A549 (cell line): ENCODE results near the gene SGPL1. TPM values are rescaled to one million over a fixed set of nuclear protein-coding genes. Genes with fewer than 3 reads are reported as not detected.

Experiments
- ATAC-seq, 2 experiments: fragments of 200-7000 bp in 1 of 2; fragments of >200 bp in 1 of 2; cut with Nextera tagmentation in 1 of 2; cut with Tn5 transposase in 1 of 2; 3 replicates each; pipeline versions ENCODE4 v1.8.0 to v1.9.1; 2018 to 2020; ENCODE audit warnings: mild to moderate bottlenecking in 1 of 2, moderate library complexity in 1 of 2
- CTCF ChIA-PET: fragments of 300-600 bp; sonication (Branson Sonifier 250); formaldehyde crosslinking; extraction: SDS; loops from one replicate; lab custom pipeline; 2021; ENCODE audit warnings: antibody characterized with exemption, inconsistent platforms; lab: Yijun Ruan, JAX
- POLR2A ChIA-PET: fragments of 350-600 bp; formaldehyde crosslinking; extraction: SDS; loops from one replicate; lab custom pipeline; 2021; ENCODE audit warnings: antibody characterized with exemption, inconsistent platforms; lab: Yijun Ruan, JAX
- DNase-seq, 2 experiments: peaks; one replicate each; pipeline versions ENCODE4 v3.0.0 to v3.0.0-alpha.2; 2011 to 2016; ENCODE audit warnings: low read depth in 1 of 2, low spot score in 1 of 2
- FAIRE-seq: peaks from 2 replicates; lab custom pipeline; 2011; peaks lifted over from hg19 to GRCh38; lab: Jason Lieb, UNC
- H3K27ac ChIP-seq, 2 experiments: fragments of >200 bp; sonication (Bioruptor Twin); formaldehyde crosslinking; 3 replicates each; pipeline ENCODE4 v1.5.1; 2016 to 2017
- H3K4me1 ChIP-seq: fragments of >200 bp; sonication (Bioruptor Twin); formaldehyde crosslinking; 3 replicates; pipeline ENCODE4 v1.6.1; 2016
- H3K4me2 ChIP-seq: fragments of >200 bp; sonication (Bioruptor Twin); formaldehyde crosslinking; 3 replicates; pipeline ENCODE4 v1.6.1; 2016
- H3K4me3 ChIP-seq: fragments of >200 bp; sonication (Bioruptor Twin); formaldehyde crosslinking; 3 replicates; pipeline ENCODE4 v1.5.1; 2016
- H3K9me3 ChIP-seq: fragments of >200 bp; sonication (Bioruptor Twin); formaldehyde crosslinking; 3 replicates; pipeline ENCODE4 v1.6.1; 2016
- ATOH8 ChIP-seq: fragments of 250-450 bp; sonication (Bioruptor Pico); IDR thresholded peaks from 2 replicates; pipeline ENCODE4 v1.5.0; 2020; ENCODE audit warnings: low read depth, mild to moderate bottlenecking, moderate library complexity
- CBX2 ChIP-seq: fragments of 200-600 bp; sonication (generic); IDR thresholded peaks from 2 replicates; pipeline ENCODE4 v1.6.1; 2016; ENCODE audit warnings: low read depth, mild to moderate bottlenecking, borderline replicate concordance
- CBX8 ChIP-seq: fragments of 200-600 bp; sonication (generic); IDR thresholded peaks from 2 replicates; pipeline ENCODE4 v1.6.1; 2016
- CEBPB ChIP-seq, 2 experiments: fragments of >200 bp in 1 of 2; sonication (Bioruptor Twin) in 1 of 2; formaldehyde crosslinking in 1 of 2; IDR thresholded peaks; 2 replicates each; pipeline ENCODE4 v1.6.1; 2012 to 2016
- CHD2 ChIP-seq: fragments of 150-350 bp; IDR thresholded peaks from 2 replicates; pipeline ENCODE4 v1.6.1; 2014; ENCODE audit warnings: low read length; ENCODE audit not compliant: partially characterized antibody
- E2F6 ChIP-seq: IDR thresholded peaks from 2 replicates; pipeline ENCODE4 v1.6.1; 2012; ENCODE audit warnings: low read depth, borderline replicate concordance
- EHF ChIP-seq: fragments of 250-450 bp; sonication (Bioruptor Pico); IDR thresholded peaks from 2 replicates; pipeline ENCODE4 v1.5.0; 2020; ENCODE audit warnings: mild to moderate bottlenecking
- EHMT2 ChIP-seq: fragments of 200-600 bp; sonication (generic); IDR thresholded peaks from 2 replicates; pipeline ENCODE4 v1.6.1; 2016; ENCODE audit warnings: antibody characterized with exemption, low read depth, mild to moderate bottlenecking, moderate library complexity
- EP300 ChIP-seq, 2 experiments: fragments of >200 bp; sonication (Bioruptor Twin); formaldehyde crosslinking; IDR thresholded peaks; 2 replicates in 1 of 2; 3 replicates in 1 of 2; pipeline ENCODE4 v1.6.1; 2016 to 2017
- ESRRA ChIP-seq: fragments of 150-350 bp; IDR thresholded peaks from 2 replicates; pipeline ENCODE4 v1.6.1; 2014; ENCODE audit warnings: mild to moderate bottlenecking, low read length, borderline replicate concordance
- FOXS1 ChIP-seq: fragments of 250-450 bp; sonication (Bioruptor Pico); IDR thresholded peaks from 2 replicates; pipeline ENCODE4 v1.5.0; 2020; ENCODE audit warnings: mild to moderate bottlenecking, moderate library complexity
- HDAC2 ChIP-seq: fragments of 200-600 bp; sonication (generic); IDR thresholded peaks from 2 replicates; pipeline ENCODE4 v1.6.1; 2016
- KDM1A ChIP-seq: fragments of 200-600 bp; sonication (generic); IDR thresholded peaks from 2 replicates; pipeline ENCODE4 v1.6.1; 2016; ENCODE audit warnings: low read depth, mild to moderate bottlenecking
- KDM5A ChIP-seq: fragments of 200-600 bp; sonication (generic); IDR thresholded peaks from 2 replicates; pipeline ENCODE4 v1.6.1; 2016; ENCODE audit warnings: antibody characterized with exemption, mild to moderate bottlenecking
- PHF8 ChIP-seq: fragments of 200-600 bp; sonication (generic); IDR thresholded peaks from 2 replicates; pipeline ENCODE4 v1.6.1; 2016; ENCODE audit warnings: low read depth, mild to moderate bottlenecking, antibody characterized with exemption, moderate library complexity, borderline replicate concordance
- POLR2A ChIP-seq: IDR thresholded peaks from 2 replicates; pipeline ENCODE4 v1.6.1; 2012; ENCODE audit warnings: mild to moderate bottlenecking, low read length
- RAD21 ChIP-seq, 2 experiments: fragments of >200 bp in 1 of 2; sonication (Bioruptor Twin) in 1 of 2; formaldehyde crosslinking in 1 of 2; IDR thresholded peaks in 1 of 2; conservative IDR thresholded peaks in 1 of 2; 2 replicates in 1 of 2; 3 replicates in 1 of 2; pipeline ENCODE4 v1.6.1; 2012 to 2018; ENCODE audit warnings: inconsistent platforms in 1 of 2
- RCOR1 ChIP-seq: fragments of 150-350 bp; IDR thresholded peaks from 2 replicates; pipeline ENCODE4 v1.6.1; 2014; ENCODE audit warnings: antibody characterized with exemption, low read length, low read depth
- REST ChIP-seq: fragments of 200-600 bp; sonication (generic); IDR thresholded peaks from 2 replicates; pipeline ENCODE4 v1.6.1; 2016; ENCODE audit warnings: antibody characterized with exemption, mild to moderate bottlenecking, moderate library complexity
- SMC3 ChIP-seq: fragments of >200 bp; sonication (Bioruptor Twin); formaldehyde crosslinking; IDR thresholded peaks from 3 replicates; pipeline ENCODE4 v1.6.1; 2018; ENCODE audit warnings: inconsistent platforms
- SREBF2 ChIP-seq: fragments of 450-650 bp; IDR thresholded peaks from 2 replicates; pipeline ENCODE4 v1.6.1; 2014; ENCODE audit warnings: mild to moderate bottlenecking, moderate library complexity
- TFCP2L1 ChIP-seq: fragments of 250-450 bp; sonication (Bioruptor Pico); IDR thresholded peaks from 2 replicates; pipeline ENCODE4 v1.5.0; 2021; ENCODE audit warnings: mild to moderate bottlenecking
- ZFP36 ChIP-seq: fragments of 450-650 bp; IDR thresholded peaks from 2 replicates; pipeline ENCODE4 v1.6.1; 2014; ENCODE audit warnings: borderline replicate concordance; ENCODE audit not compliant: partially characterized antibody
- ZNF302 ChIP-seq: fragments of 250-450 bp; sonication (Bioruptor Pico); IDR thresholded peaks from 2 replicates; pipeline ENCODE4 v1.9.0; 2021; ENCODE audit warnings: inconsistent platforms, mild to moderate bottlenecking, moderate library complexity
- WGBS: methylation state at CpG from one replicate; pipeline ENCODE4 v1.1.6; 2017; ENCODE audit errors: missing lambda C conversion rate; 5-methylcytosine and 5-hydroxymethylcytosine counted together
- polyA plus RNA-seq, 4 experiments: library from polyadenylated mRNA; depleted of rRNA in 3 of 4; stranded (reverse); fragments of >200 nt; fragmentation: RNase III in 1 of 4; extraction: RNeasy Plus Mini Kit Qiagen cat#74134 plus additional on column Dnase treatment in 1 of 4; gene quantifications; 2 replicates in 3 of 4; 3 replicates in 1 of 4; pipeline ENCODE4 v1.2.3, GENCODE V29; 2011 to 2017
- TF ChIP-seq, protein P1 (sequence below): fragments of >200 bp; sonication (Bioruptor Twin); formaldehyde crosslinking; IDR thresholded peaks from 2 replicates; pipeline ENCODE4 v1.6.1; 2016
- TF ChIP-seq, protein P2 (sequence below): fragments of 250-450 bp; sonication (Bioruptor Pico); IDR thresholded peaks from 2 replicates; pipeline ENCODE4 v1.5.0; 2021; ENCODE audit warnings: mild to moderate bottlenecking, moderate library complexity, borderline replicate concordance
- TF ChIP-seq, protein P3 (sequence below): fragments of 150-350 bp; IDR thresholded peaks from 2 replicates; pipeline ENCODE4 v1.6.1; 2014; ENCODE audit warnings: low read depth, mild to moderate bottlenecking, low read length

The SGPL1 gene
- polyA plus RNA-seq, 2 of the 4 experiments (the other 2 are of a cell fraction) = 32.2 to 49.8 TPM

DNA sequence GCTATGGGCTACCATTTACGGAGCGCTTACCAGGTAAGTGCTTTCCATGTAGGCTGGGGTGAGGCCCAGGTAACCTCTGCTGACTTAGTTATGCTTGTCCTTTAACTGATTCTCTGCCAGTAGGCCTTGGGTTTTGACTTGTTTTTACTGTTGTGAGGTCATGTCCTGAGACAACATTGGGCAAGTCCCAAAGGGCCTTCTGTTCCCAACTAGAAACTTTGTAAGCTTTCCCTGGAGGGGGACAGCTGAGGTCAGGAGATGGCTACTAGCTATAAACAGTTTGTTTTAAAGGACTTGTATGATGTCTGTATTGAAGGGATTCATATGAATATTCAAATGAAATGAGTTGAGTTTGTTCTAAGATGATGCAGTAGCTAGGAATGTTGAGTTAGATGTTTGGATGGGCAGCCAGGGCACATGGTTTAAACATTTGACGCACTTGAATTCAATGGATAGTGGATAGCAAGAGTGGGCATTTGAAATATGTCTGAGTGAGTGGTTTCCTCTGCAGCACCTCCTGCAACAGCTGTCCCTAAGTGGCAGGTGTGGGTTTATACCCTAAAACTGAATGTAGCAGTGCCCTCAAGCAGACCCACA is 10.0 kb upstream of the SGPL1 start (continued):
- TF ChIP-seq HDAC2 = no peak
- no peak for TF ChIP-seq ATOH8
- TF ChIP-seq RAD21 (conservative IDR thresholded peaks at IDR 0.05 in 1 of 2, IDR thresholded peaks at IDR 0.05 in 1 of 2) = no peak

- no peaks in the 10 kb centered on the region for H3K9me3 ChIP-seq
- 100% methylated on average over 1 of the region's 1 CpG for WGBS
- H3K4me2 ChIP-seq = no peak overlapping the region
- ChIA-PET POLR2A (interaction anchor here (1.2 to 1.3 kb wide), 2 partner anchors 10 to 15 kb away, joined by 3 read pairs; no protein-coding TSS in a partner anchor), CTCF (interaction anchor here (0.6 to 1.8 kb wide), 5 partner anchors 10 to 346 kb away, joined by 3 to 5 read pairs (median 4); no protein-coding TSS in a partner anchor)
- H3K4me3 ChIP-seq = no peak overlapping the region
- DNase-seq = no peak
- H3K27ac ChIP-seq = no peak overlapping the region
- H3K4me1 ChIP-seq = peaks cover 5% of the 10 kb centered on the region; the same call in 1 of the 3 replicates
- ATAC-seq = no peak
- no peak for TF ChIP-seq ZFP36
- no peak for TF ChIP-seq TFCP2L1 (CRISPR knock-in tag)
- TF ChIP-seq POLR2A = no peak
- no peak for TF ChIP-seq ESRRA
- no peak for TF ChIP-seq EP300 (IDR thresholded peaks at IDR 0.05)
- TF ChIP-seq, protein P1, sequence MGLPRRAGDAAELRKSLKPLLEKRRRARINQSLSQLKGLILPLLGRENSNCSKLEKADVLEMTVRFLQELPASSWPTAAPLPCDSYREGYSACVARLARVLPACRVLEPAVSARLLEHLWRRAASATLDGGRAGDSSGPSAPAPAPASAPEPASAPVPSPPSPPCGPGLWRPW = no peak
- TF ChIP-seq KDM1A = no peak
- no peak for TF ChIP-seq ZNF302 (CRISPR knock-in tag)
- TF ChIP-seq EHF (CRISPR knock-in tag) = no peak
- TF ChIP-seq CHD2 = no peak
- no peak for TF ChIP-seq E2F6
- TF ChIP-seq, protein P2, sequence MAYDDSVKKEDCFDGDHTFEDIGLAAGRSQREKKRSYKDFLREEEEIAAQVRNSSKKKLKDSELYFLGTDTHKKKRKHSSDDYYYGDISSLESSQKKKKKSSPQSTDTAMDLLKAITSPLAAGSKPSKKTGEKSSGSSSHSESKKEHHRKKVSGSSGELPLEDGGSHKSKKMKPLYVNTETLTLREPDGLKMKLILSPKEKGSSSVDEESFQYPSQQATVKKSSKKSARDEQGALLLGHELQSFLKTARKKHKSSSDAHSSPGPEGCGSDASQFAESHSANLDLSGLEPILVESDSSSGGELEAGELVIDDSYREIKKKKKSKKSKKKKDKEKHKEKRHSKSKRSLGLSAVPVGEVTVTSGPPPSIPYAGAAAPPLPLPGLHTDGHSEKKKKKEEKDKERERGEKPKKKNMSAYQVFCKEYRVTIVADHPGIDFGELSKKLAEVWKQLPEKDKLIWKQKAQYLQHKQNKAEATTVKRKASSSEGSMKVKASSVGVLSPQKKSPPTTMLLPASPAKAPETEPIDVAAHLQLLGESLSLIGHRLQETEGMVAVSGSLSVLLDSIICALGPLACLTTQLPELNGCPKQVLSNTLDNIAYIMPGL (CRISPR knock-in tag) = no peak
- no peak for TF ChIP-seq RCOR1
- TF ChIP-seq FOXS1 (CRISPR knock-in tag) = no peak
- no peak for FAIRE-seq
Observed at GRCh38 chr10:70806841-70807240, 8.9 kb upstream of the SGPL1 start.

DNA sequence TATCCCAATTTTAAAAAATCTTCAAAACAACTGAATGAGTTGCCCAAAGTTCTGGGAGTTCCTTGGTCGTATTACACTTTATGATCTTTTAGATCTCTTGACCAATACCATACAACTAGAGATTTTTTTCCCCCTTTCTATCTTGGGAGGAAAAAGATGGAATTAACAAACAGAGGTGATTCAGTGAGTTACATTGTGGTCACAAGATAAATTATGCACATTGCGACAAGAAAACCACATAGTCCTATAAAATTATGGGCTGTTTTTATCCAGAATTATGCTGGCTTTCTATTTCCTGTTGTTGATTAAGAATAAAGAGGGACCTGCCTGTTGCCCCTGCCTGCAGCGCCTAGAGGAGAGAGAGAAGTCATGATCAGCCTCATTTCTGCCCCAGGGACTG is 8.2 kb upstream of the SGPL1 start:
- CTCF ChIA-PET = interaction anchor here (1.4 to 1.8 kb wide), 2 partner anchors 9 to 96 kb away, joined by 4 to 5 read pairs; no protein-coding TSS in a partner anchor

More for the DNA sequence above, 8.2 kb upstream of the SGPL1 start:
- WGBS = 29% methylated on average over 3 of the region's 3 CpGs
- FAIRE-seq (no peak), ATAC-seq (no peak), DNase-seq (no peak)
- Histone ChIP-seq H3K9me3 (no peaks in the 10 kb centered on the region), H3K4me1 (peaks cover 5% of the 10 kb centered on the region; the same call in 1 of the 3 replicates), H3K27ac (no peak overlapping the region), H3K4me2 (no peak overlapping the region), H3K4me3 (no peak overlapping the region)
- POLR2A ChIA-PET = no interaction called here
- TF ChIP-seq REST = no peak
- no peak for TF ChIP-seq CEBPB (IDR thresholded peaks at IDR 0.05)
- no peak for TF ChIP-seq CBX8
- TF ChIP-seq RAD21 (conservative IDR thresholded peaks at IDR 0.05 in 1 of 2, IDR thresholded peaks at IDR 0.05 in 1 of 2) = no peak
- TF ChIP-seq SREBF2 = no peak
- TF ChIP-seq PHF8 = no peak
- TF ChIP-seq, protein P3, sequence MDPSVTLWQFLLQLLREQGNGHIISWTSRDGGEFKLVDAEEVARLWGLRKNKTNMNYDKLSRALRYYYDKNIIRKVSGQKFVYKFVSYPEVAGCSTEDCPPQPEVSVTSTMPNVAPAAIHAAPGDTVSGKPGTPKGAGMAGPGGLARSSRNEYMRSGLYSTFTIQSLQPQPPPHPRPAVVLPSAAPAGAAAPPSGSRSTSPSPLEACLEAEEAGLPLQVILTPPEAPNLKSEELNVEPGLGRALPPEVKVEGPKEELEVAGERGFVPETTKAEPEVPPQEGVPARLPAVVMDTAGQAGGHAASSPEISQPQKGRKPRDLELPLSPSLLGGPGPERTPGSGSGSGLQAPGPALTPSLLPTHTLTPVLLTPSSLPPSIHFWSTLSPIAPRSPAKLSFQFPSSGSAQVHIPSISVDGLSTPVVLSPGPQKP = no peak
- TF ChIP-seq KDM5A = no peak
- no peak for TF ChIP-seq SMC3
- no peak for TF ChIP-seq EHMT2
- TF ChIP-seq, protein P1 = no peak
- no peak for TF ChIP-seq CBX2
